Measurements from ENCODE around the gene ABCB8.
"Not testable (repeated sequence)": the region's sequence is repeated elsewhere in the genome, so short reads cannot be mapped to it uniquely, and the experiment has no call there.

ABCB8 gene

DNA sequence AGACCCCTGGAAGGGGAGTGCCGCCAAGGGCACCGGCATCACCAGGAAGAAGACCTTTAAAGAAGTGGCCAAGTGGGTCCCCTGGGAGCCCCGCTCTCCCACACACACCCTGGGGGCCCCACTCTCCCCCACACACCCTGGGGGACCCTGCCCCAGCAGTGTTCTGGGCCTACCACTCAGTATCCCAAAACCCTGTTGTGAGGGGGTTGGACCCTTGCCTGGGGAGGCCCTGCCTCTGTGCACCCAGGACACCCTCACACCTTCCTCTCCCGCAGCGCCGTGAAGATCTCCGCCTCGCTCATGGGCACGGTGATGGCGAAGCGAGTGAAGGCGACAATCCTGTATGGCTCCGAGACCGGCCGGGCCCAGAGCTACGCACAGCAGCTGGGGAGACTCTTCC, 26.7 kb upstream of the ABCB8 start:
- no peak for TF ChIP-seq JUND (IDR thresholded peaks at IDR 0.05; ENCODE audit: low read depth)
- DNase-seq (ENCODE audit: low read depth in 1 of 2, low spot score in 1 of 2), result no peak
- in situ Hi-C loops (cut with HindIII; ENCODE audit: low pct_unique_long_range_greater_than_20kb, low sequenced_read_pairs), result no loop called here

DNA sequence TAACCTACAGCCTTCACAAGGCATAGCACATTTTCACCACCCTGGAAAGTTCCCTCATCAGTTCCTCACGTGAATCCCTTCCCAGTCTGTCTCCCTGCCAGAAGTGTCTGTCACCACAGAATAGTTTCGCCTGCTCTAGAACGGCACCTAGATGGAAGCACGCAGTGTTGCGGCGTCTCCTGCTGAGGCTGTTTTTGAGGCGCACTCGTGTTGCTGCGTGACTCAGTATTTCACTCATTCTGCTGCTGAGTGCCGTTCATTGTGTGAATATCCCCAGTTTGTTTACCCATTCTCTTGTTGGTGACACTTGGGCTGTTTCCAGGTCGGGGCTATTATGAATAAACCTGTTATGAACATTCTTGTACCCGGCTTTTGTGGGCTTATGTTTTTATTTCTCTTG, 24.7 kb upstream of the ABCB8 start:
- no peak for TF ChIP-seq JUND (IDR thresholded peaks at IDR 0.05; ENCODE audit: low read depth)
- in situ Hi-C loops (cut with HindIII; ENCODE audit: low pct_unique_long_range_greater_than_20kb, low sequenced_read_pairs), result no loop called here
- peak; percentile 50 to 71 for DNase-seq (ENCODE audit: low read depth in 1 of 2, low spot score in 1 of 2)

DNA sequence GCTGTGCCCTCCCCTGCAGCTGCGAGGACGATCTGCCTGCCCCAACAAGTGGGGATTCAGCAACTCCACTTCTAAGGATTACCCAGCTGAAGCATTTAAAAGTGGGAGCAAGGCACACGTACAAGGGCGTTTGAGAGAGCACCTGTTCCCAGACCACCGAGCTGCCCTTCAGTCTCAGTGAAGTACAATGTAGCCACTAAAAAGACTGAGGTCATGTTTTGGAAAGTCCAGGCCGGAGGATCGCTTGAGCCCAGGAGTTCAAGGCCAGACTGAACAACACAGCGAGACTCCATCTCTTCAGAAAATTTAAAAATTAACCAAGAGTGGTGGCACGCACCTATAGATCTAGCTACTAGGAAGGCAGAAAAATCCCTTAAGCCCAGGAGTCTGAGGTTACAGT, 22.7 kb upstream of the ABCB8 start:
- in situ Hi-C loops (cut with HindIII; ENCODE audit: low pct_unique_long_range_greater_than_20kb, low sequenced_read_pairs), result no loop called here
- no peak for DNase-seq (ENCODE audit: low read depth in 1 of 2, low spot score in 1 of 2)
- TF ChIP-seq JUND (IDR thresholded peaks at IDR 0.05; ENCODE audit: low read depth), result no peak

DNA sequence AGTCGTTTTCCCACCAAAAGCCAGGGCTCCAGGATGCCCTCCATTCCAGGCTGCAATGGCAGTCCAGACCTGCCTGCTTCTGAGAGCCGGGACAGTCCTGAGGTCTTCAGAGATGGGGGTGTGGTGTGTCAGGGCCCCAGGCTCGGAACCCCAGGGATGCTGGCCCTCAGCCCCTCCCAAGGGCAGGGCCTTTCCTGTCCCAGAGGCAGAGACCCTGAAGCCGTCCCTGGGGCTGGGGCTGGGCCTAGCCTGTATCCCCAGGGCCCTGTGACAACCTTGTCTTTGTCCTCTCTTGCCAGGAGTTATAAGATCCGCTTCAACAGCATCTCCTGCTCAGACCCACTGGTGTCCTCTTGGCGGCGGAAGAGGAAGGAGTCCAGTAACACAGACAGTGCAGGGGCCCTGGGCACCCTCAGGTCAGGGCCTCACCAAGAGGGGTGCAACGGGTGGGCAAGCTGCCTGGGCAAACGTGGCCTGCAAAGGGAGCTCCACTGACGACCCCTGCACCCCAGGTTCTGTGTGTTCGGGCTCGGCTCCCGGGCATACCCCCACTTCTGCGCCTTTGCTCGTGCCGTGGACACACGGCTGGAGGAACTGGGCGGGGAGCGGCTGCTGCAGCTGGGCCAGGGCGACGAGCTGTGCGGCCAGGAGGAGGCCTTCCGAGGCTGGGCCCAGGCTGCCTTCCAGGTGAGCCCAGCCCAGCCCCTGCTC, 21.5 kb upstream of the ABCB8 start:
- DNase-seq (ENCODE audit: low read depth in 1 of 2, low spot score in 1 of 2), result no peak
- no peak for TF ChIP-seq JUND (IDR thresholded peaks at IDR 0.05; ENCODE audit: low read depth)
- in situ Hi-C loops (cut with HindIII; ENCODE audit: low pct_unique_long_range_greater_than_20kb, low sequenced_read_pairs), result no loop called here

DNA sequence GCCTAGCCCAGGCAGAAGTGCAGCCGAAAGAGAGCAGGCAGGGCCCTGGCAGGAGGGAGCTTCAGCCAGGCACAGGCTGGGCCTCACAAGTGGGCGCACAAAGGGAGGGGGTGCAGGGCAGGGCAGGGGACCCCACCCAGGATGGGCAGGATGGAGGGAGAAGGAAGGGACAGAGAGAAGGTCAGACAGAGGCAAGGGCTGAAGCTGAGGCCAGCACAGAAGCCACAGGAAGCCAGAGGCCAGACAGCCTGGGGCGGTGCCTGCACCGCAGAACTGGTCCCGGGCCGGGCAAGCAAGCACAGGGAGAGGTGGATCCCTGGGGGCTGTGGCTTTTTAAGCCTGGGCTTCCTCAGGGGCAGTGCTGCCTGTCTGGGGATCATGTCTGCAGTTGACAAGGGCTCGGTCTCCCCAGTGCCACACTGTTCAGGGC, 20.8 kb upstream of the ABCB8 start:
- in situ Hi-C loops (cut with HindIII; ENCODE audit: low pct_unique_long_range_greater_than_20kb, low sequenced_read_pairs), result no loop called here
- TF ChIP-seq JUND (IDR thresholded peaks at IDR 0.05; ENCODE audit: low read depth), result no peak
- DNase-seq (ENCODE audit: low read depth in 1 of 2, low spot score in 1 of 2), result no peak

DNA sequence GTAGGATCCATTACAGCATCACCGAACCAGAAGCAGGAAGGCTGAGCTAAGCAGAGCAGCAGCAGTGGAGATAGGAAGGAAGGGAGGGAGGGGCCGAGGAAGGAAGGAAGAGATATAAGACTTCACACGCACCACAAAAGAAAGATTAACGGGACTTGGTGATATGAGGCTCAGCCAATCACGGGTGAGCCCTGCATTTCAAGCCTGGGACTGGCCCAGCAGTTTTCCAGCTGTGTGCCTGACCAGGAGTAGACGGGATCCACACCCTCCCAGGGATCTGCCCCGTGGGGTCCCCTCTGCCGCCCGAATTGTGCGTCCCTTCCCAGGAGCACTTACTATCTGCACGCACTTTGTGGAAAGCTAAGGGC, 20.1 kb upstream of the ABCB8 start:
- no peak for TF ChIP-seq JUND (IDR thresholded peaks at IDR 0.05; ENCODE audit: low read depth)
- in situ Hi-C loops (cut with HindIII; ENCODE audit: low pct_unique_long_range_greater_than_20kb, low sequenced_read_pairs), result no loop called here
- no peak for DNase-seq (ENCODE audit: low read depth in 1 of 2, low spot score in 1 of 2)

DNA sequence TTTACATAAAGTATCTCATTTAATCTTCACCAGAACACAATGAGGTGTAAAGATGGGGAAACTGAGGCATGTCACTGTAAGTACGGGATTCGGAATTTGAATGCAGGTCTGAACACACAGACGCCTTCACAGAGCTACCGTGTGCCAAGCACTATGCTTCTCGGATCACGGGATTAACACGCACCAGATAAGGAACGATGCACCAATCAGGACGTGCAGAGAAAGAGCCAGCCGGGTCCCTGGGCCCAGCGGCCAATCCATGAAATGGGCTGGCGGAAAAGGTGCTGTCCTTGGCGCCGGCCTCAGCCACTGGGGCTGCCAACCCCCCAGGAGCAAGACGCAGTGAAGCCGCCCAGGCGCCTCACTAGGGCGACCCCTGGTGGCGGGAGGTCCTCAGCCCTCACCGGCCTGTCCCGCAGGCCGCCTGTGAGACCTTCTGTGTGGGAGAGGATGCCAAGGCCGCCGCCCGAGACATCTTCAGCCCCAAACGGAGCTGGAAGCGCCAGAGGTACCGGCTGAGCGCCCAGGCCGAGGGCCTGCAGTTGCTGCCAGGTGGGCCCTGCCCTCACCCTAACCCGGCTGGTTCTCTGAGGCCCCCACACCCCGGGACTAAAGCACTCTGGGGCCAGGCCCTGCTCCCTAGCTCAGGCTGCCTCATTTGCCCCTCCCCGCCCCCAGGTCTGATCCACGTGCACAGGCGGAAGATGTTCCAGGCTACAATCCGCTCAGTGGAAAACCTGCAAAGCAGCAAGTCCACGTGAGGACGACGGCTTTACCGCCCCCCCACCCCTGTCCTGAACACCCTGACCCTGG, 19.5 kb upstream of the ABCB8 start:
- no peak for DNase-seq (ENCODE audit: low read depth in 1 of 2, low spot score in 1 of 2)
- in situ Hi-C loops (cut with HindIII; ENCODE audit: low pct_unique_long_range_greater_than_20kb, low sequenced_read_pairs), result no loop called here
- TF ChIP-seq JUND (IDR thresholded peaks at IDR 0.05; ENCODE audit: low read depth), result no peak

DNA sequence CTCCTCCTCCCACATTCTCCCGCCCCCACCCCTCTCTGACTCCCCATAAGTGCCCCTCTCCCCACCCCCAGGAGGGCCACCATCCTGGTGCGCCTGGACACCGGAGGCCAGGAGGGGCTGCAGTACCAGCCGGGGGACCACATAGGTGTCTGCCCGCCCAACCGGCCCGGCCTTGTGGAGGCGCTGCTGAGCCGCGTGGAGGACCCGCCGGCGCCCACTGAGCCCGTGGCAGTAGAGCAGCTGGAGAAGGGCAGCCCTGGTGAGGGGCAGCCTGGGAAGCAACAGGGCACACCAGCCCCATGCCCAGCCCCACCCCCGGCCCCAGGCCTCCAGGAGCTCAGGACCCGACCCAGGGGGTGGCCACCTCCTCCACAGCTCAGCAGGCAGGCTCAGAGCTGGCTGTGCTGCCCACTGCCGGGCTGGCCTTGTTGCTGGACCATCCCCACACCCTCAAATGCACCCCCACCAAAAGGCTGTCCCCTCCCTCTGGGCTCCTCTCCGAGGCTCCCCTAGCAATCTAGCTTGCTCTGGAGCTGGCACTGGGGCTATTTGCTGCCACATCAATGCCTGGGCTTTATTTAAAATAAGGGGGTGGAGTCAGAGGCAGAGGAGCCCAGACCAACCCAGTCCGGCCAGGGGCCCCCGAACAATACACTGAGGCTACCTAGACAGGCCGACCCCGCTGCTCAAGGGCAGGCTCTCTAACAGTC, 18.8 kb upstream of the ABCB8 start:
- TF ChIP-seq JUND (IDR thresholded peaks at IDR 0.05; ENCODE audit: low read depth), result no peak
- DNase-seq (ENCODE audit: low read depth in 1 of 2, low spot score in 1 of 2), result no peak
- in situ Hi-C loops (cut with HindIII; ENCODE audit: low pct_unique_long_range_greater_than_20kb, low sequenced_read_pairs), result no loop called here

DNA sequence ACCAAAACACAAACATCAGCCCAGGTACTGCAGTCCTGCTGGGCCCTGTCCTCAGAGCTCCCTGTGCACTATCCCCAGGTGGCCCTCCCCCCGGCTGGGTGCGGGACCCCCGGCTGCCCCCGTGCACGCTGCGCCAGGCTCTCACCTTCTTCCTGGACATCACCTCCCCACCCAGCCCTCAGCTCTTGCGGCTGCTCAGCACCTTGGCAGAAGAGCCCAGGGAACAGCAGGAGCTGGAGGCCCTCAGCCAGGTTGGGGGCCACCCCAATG, 18.3 kb upstream of the ABCB8 start:
- in situ Hi-C loops (cut with HindIII; ENCODE audit: low pct_unique_long_range_greater_than_20kb, low sequenced_read_pairs), result no loop called here
- no peak for TF ChIP-seq JUND (IDR thresholded peaks at IDR 0.05; ENCODE audit: low read depth)
- no peak for DNase-seq (ENCODE audit: low read depth in 1 of 2, low spot score in 1 of 2)

DNA sequence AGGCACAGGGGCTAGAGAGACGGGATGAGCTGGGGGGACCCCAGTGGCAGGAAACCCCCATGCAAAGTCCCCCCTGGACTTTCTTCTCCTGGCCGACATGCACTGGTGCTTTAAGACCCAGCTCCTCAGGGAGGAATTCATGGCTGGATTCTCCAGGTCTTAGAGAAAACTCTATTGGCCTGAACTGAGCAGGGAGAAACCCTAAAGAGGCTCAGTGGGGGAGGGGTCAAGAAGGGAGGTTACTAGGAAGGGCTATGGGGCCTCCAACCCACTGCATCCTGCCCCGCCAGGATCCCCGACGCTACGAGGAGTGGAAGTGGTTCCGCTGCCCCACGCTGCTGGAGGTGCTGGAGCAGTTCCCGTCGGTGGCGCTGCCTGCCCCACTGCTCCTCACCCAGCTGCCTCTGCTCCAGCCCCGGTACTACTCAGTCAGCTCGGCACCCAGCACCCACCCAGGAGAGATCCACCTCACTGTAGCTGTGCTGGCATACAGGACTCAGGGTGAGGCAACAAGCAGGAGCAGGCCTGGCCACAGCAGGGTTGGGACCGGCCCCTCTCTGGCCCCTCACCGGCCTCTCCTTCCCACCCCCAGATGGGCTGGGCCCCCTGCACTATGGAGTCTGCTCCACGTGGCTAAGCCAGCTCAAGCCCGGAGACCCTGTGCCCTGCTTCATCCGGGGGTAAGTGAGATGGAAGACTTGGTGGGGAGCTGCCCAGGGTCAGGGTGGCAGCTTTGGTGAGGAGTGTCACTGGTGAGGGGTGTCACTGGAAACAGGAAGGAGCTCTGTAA, 17.7 kb upstream of the ABCB8 start:
- in situ Hi-C loops (cut with HindIII; ENCODE audit: low pct_unique_long_range_greater_than_20kb, low sequenced_read_pairs), result no loop called here
- no peak for DNase-seq (ENCODE audit: low read depth in 1 of 2, low spot score in 1 of 2)
- no peak for TF ChIP-seq JUND (IDR thresholded peaks at IDR 0.05; ENCODE audit: low read depth)

DNA sequence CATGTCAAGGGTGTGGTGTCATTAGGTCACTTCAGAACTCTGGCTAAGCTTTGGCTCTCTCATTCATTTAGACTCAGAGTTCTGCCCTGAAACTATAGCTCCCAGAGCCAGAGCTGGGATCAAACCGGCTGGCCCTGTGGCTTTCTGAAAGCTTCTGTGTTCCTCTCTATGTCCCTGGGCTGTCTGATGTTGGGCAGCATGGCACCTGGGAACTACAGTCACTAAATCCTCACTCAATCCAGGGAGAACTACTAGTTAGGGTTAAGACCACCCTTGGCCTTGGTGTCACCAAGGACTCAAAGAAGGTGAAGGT, 17.2 kb upstream of the ABCB8 start:
- DNase-seq (ENCODE audit: low read depth in 1 of 2, low spot score in 1 of 2), result no peak
- TF ChIP-seq JUND (IDR thresholded peaks at IDR 0.05; ENCODE audit: low read depth), result no peak
- in situ Hi-C loops (cut with HindIII; ENCODE audit: low pct_unique_long_range_greater_than_20kb, low sequenced_read_pairs), result no loop called here

DNA sequence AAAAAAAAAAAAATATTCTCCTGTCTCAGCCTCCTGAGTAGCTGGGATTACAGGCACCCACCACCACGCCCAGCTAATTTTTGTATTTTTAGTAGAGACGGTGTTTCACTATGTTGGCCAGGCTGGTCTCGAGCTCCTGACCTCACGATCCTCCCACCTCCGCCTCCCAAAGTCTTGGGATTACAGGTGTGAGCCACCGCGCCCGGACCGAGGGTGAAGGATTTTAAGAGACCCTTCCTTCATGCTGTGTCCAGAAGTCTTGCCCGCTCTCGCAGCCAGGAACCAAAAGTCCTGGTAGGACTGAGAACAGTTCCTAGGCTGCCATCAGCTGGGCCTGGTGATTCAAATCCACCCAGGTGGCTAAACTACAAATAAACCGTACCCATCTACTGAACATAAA, 16.6 kb upstream of the ABCB8 start:
- DNase-seq (ENCODE audit: low read depth in 1 of 2, low spot score in 1 of 2); in situ Hi-C loops (cut with HindIII; ENCODE audit: low pct_unique_long_range_greater_than_20kb, low sequenced_read_pairs): not testable (repeated sequence)

All from T47D (cell line).